ENCODE measurements around the gene GHRHR.

GHRHR gene

GRCh38 chr7:30916255-30916654 lies 47.5 kb upstream of the GHRHR start:
- no peaks in the 10 kb centered on the region for H3K9me3 ChIP-seq (replicated peaks in 1 of 2; ENCODE audit: control insufficient read depth in 2 of 2, insufficient read depth in 1 of 2, low read depth in 1 of 2, low read length in 2 of 2)
- no peak overlapping the region for H2BK5ac ChIP-seq (ENCODE audit: low read length)
- no peak overlapping the region for H4K91ac ChIP-seq (ENCODE audit: low read depth, low read length, poor library complexity)
- H2AK5ac ChIP-seq (ENCODE audit: low read depth, low read length) = peak overlapping the region; percentile 72
- H3K4me2 ChIP-seq (ENCODE audit: insufficient read depth, low read length, poor library complexity, severe bottlenecking) = no peak overlapping the region
- H3K27me3 ChIP-seq (ENCODE audit: control insufficient read depth in 3 of 3, insufficient read depth in 3 of 3, low read depth in 1 of 3, low read length in 3 of 3) = peaks cover 0 to 12% (median 0%) of the 10 kb centered on the region in 3 experiments
- peak overlapping the region; percentile 78 for H3K18ac ChIP-seq (ENCODE audit: low read length)
- H2BK12ac ChIP-seq (ENCODE audit: low read length) = no peak overlapping the region
- H3K27ac ChIP-seq (replicated peaks; ENCODE audit: low read length) = no peak overlapping the region
- no CpG with 5 or more reads among the region's 3 CpGs for WGBS, 2 donors (ENCODE audit: extremely low coverage in 2 of 2, insufficient read length in 2 of 2, insufficient replicate concordance in 1 of 2)
- H3K4me3 ChIP-seq (ENCODE audit: low read length in 2 of 2) = no peak overlapping the region
- no peak overlapping the region for H3K9ac ChIP-seq (ENCODE audit: low read depth, low read length, poor library complexity)
- peak overlapping the region; percentile 30 for H3K4ac ChIP-seq (ENCODE audit: low read length)
- no peak overlapping the region for H3K14ac ChIP-seq (ENCODE audit: low read length)
- peak overlapping the region; percentile 40 for H2BK120ac ChIP-seq (ENCODE audit: low read depth, low read length)
- H3K23ac ChIP-seq (ENCODE audit: low read depth, low read length, poor library complexity) = peak overlapping the region; percentile 71
- no peak overlapping the region for H2AFZ ChIP-seq (ENCODE audit: low read length)
- peaks cover 2% of the 10 kb centered on the region for H3K79me1 ChIP-seq (ENCODE audit: low read depth, low read length)
- no peak overlapping the region for H4K8ac ChIP-seq (ENCODE audit: low read depth, low read length)
- H3K4me1 ChIP-seq (ENCODE audit: control insufficient read depth in 2 of 2, insufficient read depth in 1 of 2, low read depth in 1 of 2, low read length in 2 of 2) = peaks cover 0 to 20% of the 10 kb centered on the region in 2 donors
- H3K36me3 ChIP-seq (replicated peaks in 1 of 2; ENCODE audit: control insufficient read depth in 2 of 2, insufficient read depth in 2 of 2, low read length in 2 of 2) = no peaks in the 10 kb centered on the region
- no peak for DNase-seq (ENCODE audit: low spot score)
- H2BK15ac ChIP-seq (ENCODE audit: low read length) = peak overlapping the region; percentile 90

GRCh38 chr7:30916767-30917166 lies 47.0 kb upstream of the GHRHR start:
- no CpG with 5 or more reads among the region's 7 CpGs for WGBS, 2 donors (ENCODE audit: extremely low coverage in 2 of 2, insufficient read length in 2 of 2, insufficient replicate concordance in 1 of 2)
- H3K9ac ChIP-seq (ENCODE audit: low read depth, low read length, poor library complexity) = peak overlapping the region; percentile 57
- H3K4me2 ChIP-seq (ENCODE audit: insufficient read depth, low read length, poor library complexity, severe bottlenecking) = no peak overlapping the region
- no peaks in the 10 kb centered on the region for H3K36me3 ChIP-seq (replicated peaks in 1 of 2; ENCODE audit: control insufficient read depth in 2 of 2, insufficient read depth in 2 of 2, low read length in 2 of 2)
- H2BK5ac ChIP-seq (ENCODE audit: low read length) = no peak overlapping the region
- peaks cover 0 to 12% (median 0%) of the 10 kb centered on the region in 3 experiments for H3K27me3 ChIP-seq (ENCODE audit: control insufficient read depth in 3 of 3, insufficient read depth in 3 of 3, low read depth in 1 of 3, low read length in 3 of 3)
- H3K14ac ChIP-seq (ENCODE audit: low read length) = no peak overlapping the region
- peaks cover 0 to 19% of the 10 kb centered on the region in 2 donors for H3K4me1 ChIP-seq (ENCODE audit: control insufficient read depth in 2 of 2, insufficient read depth in 1 of 2, low read depth in 1 of 2, low read length in 2 of 2)
- H2BK12ac ChIP-seq (ENCODE audit: low read length) = no peak overlapping the region
- H2BK15ac ChIP-seq (ENCODE audit: low read length) = no peak overlapping the region
- H3K4me3 ChIP-seq (ENCODE audit: low read length in 2 of 2) = no peak overlapping the region
- peak overlapping the region; percentile 35 for H3K18ac ChIP-seq (ENCODE audit: low read length)
- H3K4ac ChIP-seq (ENCODE audit: low read length) = no peak overlapping the region
- H3K23ac ChIP-seq (ENCODE audit: low read depth, low read length, poor library complexity) = no peak overlapping the region
- H3K9me3 ChIP-seq (replicated peaks in 1 of 2; ENCODE audit: control insufficient read depth in 2 of 2, insufficient read depth in 1 of 2, low read depth in 1 of 2, low read length in 2 of 2) = no peaks in the 10 kb centered on the region
- no peak overlapping the region for H4K8ac ChIP-seq (ENCODE audit: low read depth, low read length)
- H2AK5ac ChIP-seq (ENCODE audit: low read depth, low read length) = peak overlapping the region; percentile 29
- peaks cover 2% of the 10 kb centered on the region for H3K79me1 ChIP-seq (ENCODE audit: low read depth, low read length)
- no peak overlapping the region for H4K91ac ChIP-seq (ENCODE audit: low read depth, low read length, poor library complexity)
- no peak overlapping the region for H2AFZ ChIP-seq (ENCODE audit: low read length)
- no peak overlapping the region for H2BK120ac ChIP-seq (ENCODE audit: low read depth, low read length)
- DNase-seq (ENCODE audit: low spot score) = no peak
- no peak overlapping the region for H3K27ac ChIP-seq (replicated peaks; ENCODE audit: low read length)

GRCh38 chr7:30917216-30917893 lies 46.4 kb upstream of the GHRHR start:
- no CpG with 5 or more reads among the region's 4 CpGs for WGBS, 2 donors (ENCODE audit: extremely low coverage in 2 of 2, insufficient read length in 2 of 2, insufficient replicate concordance in 1 of 2)
- no peak overlapping the region for H2BK12ac ChIP-seq (ENCODE audit: low read length)
- no peak overlapping the region for H4K91ac ChIP-seq (ENCODE audit: low read depth, low read length, poor library complexity)
- no peak overlapping the region for H2BK5ac ChIP-seq (ENCODE audit: low read length)
- H2BK15ac ChIP-seq (ENCODE audit: low read length) = no peak overlapping the region
- peak overlapping the region; percentile 26 for H2AFZ ChIP-seq (ENCODE audit: low read length)
- no peak overlapping the region for H3K4ac ChIP-seq (ENCODE audit: low read length)
- H2BK120ac ChIP-seq (ENCODE audit: low read depth, low read length) = no peak overlapping the region
- H3K14ac ChIP-seq (ENCODE audit: low read length) = peak overlapping the region; percentile 59
- peak overlapping the region; percentile 78 for H3K18ac ChIP-seq (ENCODE audit: low read length)
- no peaks in the 10 kb centered on the region for H3K9me3 ChIP-seq (replicated peaks in 1 of 2; ENCODE audit: control insufficient read depth in 2 of 2, insufficient read depth in 1 of 2, low read depth in 1 of 2, low read length in 2 of 2)
- peak overlapping the region; percentile 29 for H2AK5ac ChIP-seq (ENCODE audit: low read depth, low read length)
- H4K8ac ChIP-seq (ENCODE audit: low read depth, low read length) = no peak overlapping the region
- DNase-seq (ENCODE audit: low spot score) = no peak
- no peak overlapping the region for H3K27ac ChIP-seq (replicated peaks; ENCODE audit: low read length)
- peaks cover 2% of the 10 kb centered on the region for H3K79me1 ChIP-seq (ENCODE audit: low read depth, low read length)
- no peak overlapping the region for H3K4me3 ChIP-seq (ENCODE audit: low read length in 2 of 2)
- peaks cover 0 to 7% (median 0%) of the 10 kb centered on the region in 3 experiments for H3K27me3 ChIP-seq (ENCODE audit: control insufficient read depth in 3 of 3, insufficient read depth in 3 of 3, low read depth in 1 of 3, low read length in 3 of 3)
- H3K4me1 ChIP-seq (ENCODE audit: control insufficient read depth in 2 of 2, insufficient read depth in 1 of 2, low read depth in 1 of 2, low read length in 2 of 2) = peaks cover 0 to 15% of the 10 kb centered on the region in 2 donors
- H3K36me3 ChIP-seq (replicated peaks in 1 of 2; ENCODE audit: control insufficient read depth in 2 of 2, insufficient read depth in 2 of 2, low read length in 2 of 2) = no peaks in the 10 kb centered on the region
- peak overlapping the region; percentile 57 for H3K9ac ChIP-seq (ENCODE audit: low read depth, low read length, poor library complexity)
- H3K4me2 ChIP-seq (ENCODE audit: insufficient read depth, low read length, poor library complexity, severe bottlenecking) = no peak overlapping the region
- no peak overlapping the region for H3K23ac ChIP-seq (ENCODE audit: low read depth, low read length, poor library complexity)

GRCh38 chr7:30918676-30919075 lies 45.1 kb upstream of the GHRHR start:
- peak overlapping the region; percentile 61 for H3K18ac ChIP-seq (ENCODE audit: low read length)
- H3K36me3 ChIP-seq (replicated peaks in 1 of 2; ENCODE audit: control insufficient read depth in 2 of 2, insufficient read depth in 2 of 2, low read length in 2 of 2) = no peaks in the 10 kb centered on the region
- WGBS, 2 donors (ENCODE audit: extremely low coverage in 2 of 2, insufficient read length in 2 of 2, insufficient replicate concordance in 1 of 2) = no CpG with 5 or more reads among the region's 4 CpGs
- no peak overlapping the region for H3K4ac ChIP-seq (ENCODE audit: low read length)
- no peak overlapping the region for H3K27ac ChIP-seq (replicated peaks; ENCODE audit: low read length)
- no peak for DNase-seq (ENCODE audit: low spot score)
- H4K91ac ChIP-seq (ENCODE audit: low read depth, low read length, poor library complexity) = no peak overlapping the region
- H3K4me3 ChIP-seq (ENCODE audit: low read length in 2 of 2) = no peak overlapping the region
- H2AK5ac ChIP-seq (ENCODE audit: low read depth, low read length) = peak overlapping the region; percentile 64
- peaks cover 0 to 15% of the 10 kb centered on the region in 2 donors for H3K4me1 ChIP-seq (ENCODE audit: control insufficient read depth in 2 of 2, insufficient read depth in 1 of 2, low read depth in 1 of 2, low read length in 2 of 2)
- no peak overlapping the region for H2BK5ac ChIP-seq (ENCODE audit: low read length)
- H2AFZ ChIP-seq (ENCODE audit: low read length) = no peak overlapping the region
- peak overlapping the region; percentile 93 for H2BK15ac ChIP-seq (ENCODE audit: low read length)
- H2BK120ac ChIP-seq (ENCODE audit: low read depth, low read length) = peak overlapping the region; percentile 51
- no peak overlapping the region for H3K14ac ChIP-seq (ENCODE audit: low read length)
- H3K9ac ChIP-seq (ENCODE audit: low read depth, low read length, poor library complexity) = no peak overlapping the region
- H3K79me1 ChIP-seq (ENCODE audit: low read depth, low read length) = peaks cover 2% of the 10 kb centered on the region
- H3K23ac ChIP-seq (ENCODE audit: low read depth, low read length, poor library complexity) = no peak overlapping the region
- no peak overlapping the region for H3K4me2 ChIP-seq (ENCODE audit: insufficient read depth, low read length, poor library complexity, severe bottlenecking)
- no peaks in the 10 kb centered on the region for H3K9me3 ChIP-seq (replicated peaks in 1 of 2; ENCODE audit: control insufficient read depth in 2 of 2, insufficient read depth in 1 of 2, low read depth in 1 of 2, low read length in 2 of 2)
- no peak overlapping the region for H2BK12ac ChIP-seq (ENCODE audit: low read length)
- no peak overlapping the region for H4K8ac ChIP-seq (ENCODE audit: low read depth, low read length)
- H3K27me3 ChIP-seq (ENCODE audit: control insufficient read depth in 3 of 3, insufficient read depth in 3 of 3, low read depth in 1 of 3, low read length in 3 of 3) = peaks cover 0 to 6% (median 0%) of the 10 kb centered on the region in 3 experiments

Data from neuronal stem cell (in vitro differentiated cells).